Central memory CD4-positive, alpha-beta T cell (primary cell): Measurements from ENCODE around the gene XAB2.
"Not testable (repeated sequence)": the region's sequence is repeated elsewhere in the genome, so short reads cannot be mapped to it uniquely, and the experiment has no call there.

Source experiments
- DNase-seq: peaks from one replicate; pipeline ENCODE4 v3.0.0; 2022

Gene XAB2

GRCh38 chr19:7648265-7649014 lies 19.1 kb upstream of the XAB2 start:
- no peak for DNase-seq

DNA sequence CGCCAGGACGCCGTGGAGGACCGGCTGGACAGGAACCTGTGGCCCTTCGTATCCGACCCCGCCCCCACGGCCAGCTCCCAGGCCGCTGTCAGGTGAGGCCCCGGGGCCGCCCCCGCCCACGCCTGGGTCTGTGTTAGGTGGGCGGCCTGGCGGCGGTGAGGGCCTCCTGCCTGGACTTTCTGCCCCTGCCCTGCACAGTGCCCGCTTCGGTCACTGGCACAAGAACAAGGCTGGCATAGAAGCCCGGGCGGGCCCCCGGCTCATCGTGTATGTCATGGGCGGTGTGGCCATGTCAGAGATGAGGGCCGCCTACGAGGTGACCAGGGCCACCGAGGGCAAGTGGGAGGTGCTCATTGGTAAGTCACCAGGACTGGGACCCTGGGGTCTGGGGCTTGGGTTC lies 17.8 kb upstream of the XAB2 start:
- no peak for DNase-seq

DNA sequence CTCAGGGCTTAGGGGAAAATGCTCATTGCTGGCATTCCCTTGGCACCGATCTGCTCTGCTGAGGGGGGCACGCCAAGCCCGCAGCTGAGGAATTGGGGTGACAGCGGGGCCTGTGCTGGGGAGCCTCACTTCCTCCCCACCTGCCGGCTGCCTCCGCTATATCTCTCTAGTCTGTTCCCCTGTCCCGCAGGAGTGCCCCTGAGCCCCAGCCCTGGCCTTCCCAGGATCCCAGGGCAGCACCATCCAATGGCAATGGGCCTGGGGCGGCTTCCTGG lies 17.0 kb upstream of the XAB2 start:
- no peak for DNase-seq

DNA sequence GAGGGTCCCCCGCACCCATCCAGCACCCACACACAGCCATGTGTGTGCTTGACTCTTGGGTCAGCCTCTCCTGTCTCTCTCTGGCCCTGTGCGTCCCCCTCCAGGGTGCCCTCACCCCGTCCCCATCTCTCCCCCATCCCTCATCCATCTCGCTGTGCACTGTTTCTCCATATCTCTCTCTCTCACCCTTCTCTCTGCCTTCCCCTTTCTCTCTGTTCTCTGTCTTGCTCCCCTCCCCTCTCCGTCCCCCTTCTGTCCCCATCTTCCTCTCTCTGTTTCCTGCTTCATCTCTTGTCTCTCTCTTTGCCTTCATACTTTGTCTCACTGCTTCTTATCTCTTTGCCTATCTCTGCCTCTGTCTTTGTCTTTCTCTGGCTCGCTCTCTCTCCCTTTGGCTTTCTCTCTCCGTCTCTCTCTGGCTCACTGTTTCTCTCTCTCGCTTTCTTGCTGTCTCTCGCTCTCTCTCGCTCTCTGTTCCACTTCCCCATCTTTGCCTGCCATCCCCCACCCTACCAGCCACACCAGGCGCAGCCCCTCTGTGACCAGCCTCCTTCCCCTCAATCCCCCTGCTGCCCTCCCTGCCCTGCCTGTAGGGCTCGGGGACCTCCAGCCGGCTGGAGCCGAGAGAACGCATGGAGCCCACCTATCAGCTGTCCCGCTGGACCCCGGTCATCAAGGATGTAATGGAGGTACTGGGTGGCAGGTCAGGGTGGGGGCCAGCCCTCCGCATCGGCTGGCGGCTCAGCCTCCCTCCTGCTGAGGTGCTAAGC lies 16.5 kb upstream of the XAB2 start:
- DNase-seq: no peak

DNA sequence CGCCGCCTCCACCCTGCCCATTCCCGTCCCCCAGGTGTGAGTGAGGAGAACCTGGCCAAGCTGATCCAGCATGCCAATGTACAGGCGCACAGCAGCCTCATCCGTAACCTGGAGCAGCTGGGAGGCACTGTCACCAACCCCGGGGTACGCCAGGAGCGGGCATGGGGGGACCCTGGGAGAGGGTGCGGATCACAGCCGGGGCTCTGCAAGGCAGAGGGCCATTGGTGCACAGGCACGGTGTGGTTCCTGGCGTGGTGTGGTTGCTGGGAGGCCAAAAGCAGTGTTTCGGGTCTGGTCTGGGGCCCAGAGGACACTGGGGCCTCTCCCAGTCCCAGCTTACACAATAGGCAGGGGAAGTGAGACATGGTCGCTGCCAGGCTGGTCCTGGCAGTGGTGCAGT lies 15.8 kb upstream of the XAB2 start:
- DNase-seq: no peak

DNA sequence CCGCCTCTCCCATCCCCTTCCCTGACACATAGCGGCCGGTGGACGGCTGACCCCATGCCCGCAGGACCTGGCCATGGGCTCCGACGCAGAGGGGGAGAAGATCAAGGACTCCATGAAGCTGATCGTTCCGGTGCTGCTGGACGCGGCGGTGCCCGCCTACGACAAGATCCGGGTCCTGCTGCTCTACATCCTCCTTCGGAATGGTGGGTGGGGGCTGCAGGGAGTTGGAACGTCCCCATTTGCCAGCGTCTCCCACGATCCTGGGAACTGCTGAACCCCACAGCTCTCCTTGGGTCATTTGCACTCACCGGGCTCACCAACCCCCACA lies 15.2 kb upstream of the XAB2 start:
- no peak for DNase-seq

DNA sequence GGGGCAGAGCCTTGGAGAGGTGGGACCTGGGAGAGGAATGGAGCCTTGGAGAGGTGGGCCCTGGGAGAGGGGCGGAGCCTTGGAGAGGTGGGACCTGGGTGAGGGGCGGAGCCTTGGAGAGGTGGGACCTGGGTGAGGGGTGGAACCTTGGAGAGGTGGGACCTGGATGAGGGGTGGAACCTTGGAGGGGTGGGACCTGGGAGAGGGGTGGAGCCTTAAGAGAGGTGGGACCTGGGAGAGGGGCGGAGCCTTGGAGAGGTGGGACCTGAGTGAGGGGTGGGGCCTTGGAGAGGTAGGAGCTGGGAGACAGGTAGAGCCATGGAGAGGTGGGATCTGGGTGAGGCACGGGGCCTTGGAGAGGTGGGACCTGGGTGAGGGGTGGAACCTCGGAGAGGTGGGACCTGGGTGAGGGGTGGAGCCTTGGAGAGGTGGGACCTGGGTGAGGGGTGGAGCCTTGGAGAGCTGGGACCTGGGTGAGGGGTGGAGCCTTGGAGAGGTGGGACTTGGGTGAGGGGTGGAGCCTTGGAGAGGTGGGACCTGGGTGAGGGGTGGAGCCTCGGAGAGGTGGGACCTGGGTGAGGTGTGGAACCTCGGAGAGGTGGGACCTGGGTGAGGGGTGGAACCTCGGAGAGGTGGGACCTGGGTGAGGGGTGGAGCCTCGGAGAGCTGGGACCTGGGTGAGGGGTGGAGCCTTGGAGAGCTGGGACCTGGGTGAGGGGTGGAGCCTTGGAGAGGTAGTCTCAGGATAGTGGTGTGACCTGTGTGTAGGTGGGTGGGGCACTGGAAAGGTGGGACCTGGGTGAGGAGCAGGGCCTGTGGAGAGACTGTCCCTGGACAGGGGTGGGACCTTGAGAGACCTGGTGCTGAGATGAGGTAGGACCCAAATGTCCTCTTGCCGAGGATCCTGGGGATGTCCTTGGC lies 14.5 kb upstream of the XAB2 start:
- not testable (repeated sequence) for DNase-seq

DNA sequence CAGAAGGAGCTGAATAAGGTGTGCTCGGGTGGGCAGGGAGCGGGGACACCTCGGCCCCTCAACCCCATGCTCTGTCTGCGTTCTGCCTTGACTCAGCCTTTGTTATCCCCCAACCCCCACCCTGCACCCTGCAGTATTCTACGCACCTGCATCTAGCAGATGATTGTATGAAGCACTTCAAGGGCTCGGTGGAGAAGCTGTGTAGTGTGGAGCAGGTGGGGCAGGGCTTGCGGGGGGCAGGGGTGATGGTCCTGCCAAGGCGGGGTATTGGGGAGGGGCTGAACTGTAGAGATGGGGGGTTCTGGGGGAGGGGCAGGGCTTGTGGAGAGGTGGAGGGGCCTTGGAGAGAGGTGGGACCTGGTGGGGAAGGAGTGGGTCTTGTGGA lies 13.7 kb upstream of the XAB2 start:
- DNase-seq: no peak

- DNase-seq: no peak
Observed at GRCh38 chr19:7642295-7643030, 13.1 kb upstream of the XAB2 start.

GRCh38 chr19:7641290-7642276 lies 12.2 kb upstream of the XAB2 start:
- DNase-seq: no peak

DNA sequence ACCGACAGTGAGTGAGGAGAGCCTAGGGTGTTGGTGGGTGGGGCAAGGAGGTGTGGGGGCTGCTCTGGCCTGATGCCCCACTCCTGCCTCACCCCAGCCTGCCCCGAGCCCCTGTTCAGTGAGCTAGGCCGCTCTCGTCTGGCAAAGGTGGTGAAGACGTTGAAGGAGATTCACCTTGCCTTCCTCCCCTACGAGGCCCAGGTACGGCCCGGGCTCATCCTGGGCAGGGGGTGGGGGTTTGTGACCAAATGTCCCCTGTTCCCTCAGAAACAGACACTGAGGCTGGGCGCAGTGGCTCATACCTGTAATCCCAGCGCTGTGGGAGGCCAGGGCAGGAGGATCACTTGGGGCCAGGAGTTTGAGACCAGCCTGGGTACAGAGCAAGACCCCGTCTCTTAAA lies 11.5 kb upstream of the XAB2 start:
- no peak for DNase-seq

GRCh38 chr19:7639863-7640348 lies 10.6 kb upstream of the XAB2 start:
- no peak for DNase-seq

GRCh38 chr19:7638802-7639465 lies 9.6 kb upstream of the XAB2 start:
- no peak for DNase-seq

DNA sequence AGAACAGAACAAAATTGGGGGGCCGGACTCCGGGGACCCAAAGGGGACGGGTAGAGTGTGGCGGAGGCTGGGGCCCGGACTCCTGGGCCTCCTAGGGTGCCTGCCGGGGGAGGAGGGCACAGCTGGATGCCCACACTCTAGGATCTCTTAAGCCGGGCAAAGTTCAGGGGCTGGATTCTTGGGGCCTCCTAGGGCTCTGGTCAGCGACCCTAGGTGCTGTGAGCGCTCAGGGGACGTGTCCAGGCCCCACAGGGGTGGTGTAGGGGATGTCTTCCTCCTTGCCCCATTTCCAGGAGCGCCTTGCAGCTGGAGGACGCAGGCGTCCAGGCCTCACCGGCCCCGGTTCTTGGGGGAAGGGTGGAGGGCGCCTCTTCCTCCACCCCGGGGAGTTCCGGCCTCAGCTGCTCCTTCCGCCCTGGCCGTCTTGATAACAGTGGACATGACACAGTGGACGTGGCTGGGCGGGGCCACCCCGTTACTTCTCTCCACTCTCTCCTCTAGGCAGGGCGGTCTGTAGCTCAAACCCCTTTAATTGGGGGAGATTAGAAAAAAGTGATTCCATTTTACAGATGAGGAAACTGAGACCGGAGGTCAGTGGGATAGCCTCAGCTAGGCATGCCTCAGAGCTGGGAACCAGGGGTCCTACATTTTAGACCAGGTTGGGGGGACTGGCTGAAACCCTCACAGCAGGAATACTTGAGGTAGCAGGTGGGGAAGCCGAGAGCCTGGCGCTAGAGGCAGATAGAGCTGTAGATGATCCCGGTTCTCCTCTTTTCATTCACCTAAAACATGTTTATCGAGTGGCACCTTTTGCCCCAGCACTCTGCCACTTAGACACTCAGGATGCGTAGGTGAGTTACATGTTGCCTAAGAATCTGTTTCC lies 8.3 kb upstream of the XAB2 start:
- DNase-seq: no peak

- DNase-seq: peak; percentile 90
Observed at GRCh38 chr19:7636691-7637373, 7.5 kb upstream of the XAB2 start, which contains the start of gene STXBP2. STXBP2 (plus strand) TSS chr19:7637110; CDS start chr19:7637150, 40 bp downstream.

GRCh38 chr19:7636317-7636690 lies 7.0 kb upstream of the XAB2 start:
- no peak for DNase-seq

- no peak for DNase-seq
Observed at GRCh38 chr19:7635670-7636069, 6.3 kb upstream of the XAB2 start.

- no peak for DNase-seq
Observed at GRCh38 chr19:7633698-7634097, 4.4 kb upstream of the XAB2 start, which contains the start of gene PCP2. PCP2 (minus strand) TSS chr19:7633719; CDS start chr19:7633457, 262 bp downstream.
